ENCODE measurements around the gene AEN. TPM values are rescaled to one million over a fixed set of nuclear protein-coding genes. Genes with fewer than 3 reads are reported as not detected.

Gene AEN
- total and polyA plus RNA-seq, 2 donors (not counting 3 experiments of a cell fraction or from before 2014, with no cell fraction given): 34.2 to 35.6 TPM

DNA sequence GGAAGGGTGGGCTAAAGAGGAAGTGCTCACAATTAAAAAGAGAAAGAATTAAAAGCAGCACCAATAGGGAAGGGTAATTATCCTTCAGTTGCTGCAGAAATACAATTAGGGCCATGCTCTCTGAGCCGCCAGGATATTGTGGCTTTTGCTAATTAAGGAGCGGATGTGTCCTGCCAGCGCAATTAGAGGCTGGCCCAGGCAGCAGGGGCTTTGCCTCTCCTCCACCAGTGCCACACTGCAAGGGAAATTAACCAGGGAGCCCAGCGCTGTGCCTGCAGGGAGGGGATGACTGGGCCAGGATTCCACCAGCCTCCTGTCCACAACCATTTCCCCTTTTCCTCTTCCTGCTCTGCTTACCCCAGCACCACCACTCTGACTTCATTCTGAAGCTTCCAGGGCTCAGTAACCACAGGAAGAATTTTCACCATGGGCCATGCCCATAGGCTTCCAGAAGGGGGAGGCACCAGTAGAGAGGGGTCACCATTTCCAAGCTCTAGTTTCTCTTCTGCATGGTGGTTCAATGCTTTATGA lies 10.4 kb upstream of the AEN start:
- FAIRE-seq (no peak), DNase-seq (ENCODE audit: low read depth, low spot score) (no peak)
- no peaks in the 10 kb centered on the region for H3K36me3 ChIP-seq (ENCODE audit: control insufficient read depth in 2 of 2, extremely low read depth in 1 of 2, insufficient read depth in 2 of 2, low read length in 2 of 2)
- TF ChIP-seq, protein P1, sequence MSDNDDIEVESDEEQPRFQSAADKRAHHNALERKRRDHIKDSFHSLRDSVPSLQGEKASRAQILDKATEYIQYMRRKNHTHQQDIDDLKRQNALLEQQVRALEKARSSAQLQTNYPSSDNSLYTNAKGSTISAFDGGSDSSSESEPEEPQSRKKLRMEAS (IDR thresholded peaks at IDR 0.05; ENCODE audit: insufficient read depth, insufficient read length): no peak
- no peaks in the 10 kb centered on the region for H4K20me1 ChIP-seq (replicated peaks; ENCODE audit: control insufficient read depth, extremely low read depth, insufficient read depth, low read length)
- H3K27me3 ChIP-seq (ENCODE audit: control insufficient read depth in 2 of 2, insufficient read depth in 2 of 2, low read length in 2 of 2): peaks cover 27 to 33% of the 10 kb centered on the region in 2 experiments
- H3K9me3 ChIP-seq (replicated peaks; ENCODE audit: control insufficient read depth, insufficient read depth, low read length): no peaks in the 10 kb centered on the region
- dilution Hi-C loops (cut with MboI; ENCODE audit: extremely low pct_ligation_motif_present, low sequenced_read_pairs) (no loop called here), intact Hi-C loops (cut with micrococcal nuclease) (no loop called here)
- no peak overlapping the region for H2AFZ ChIP-seq (ENCODE audit: low read depth, low read length)
- no peak overlapping the region for H3K4me3 ChIP-seq (replicated peaks in 1 of 3; ENCODE audit: insufficient read depth in 1 of 3, low read depth in 1 of 3, low read length in 3 of 3)
- POLR2A ChIA-PET: no interaction called here
- H3K9me1 ChIP-seq (replicated peaks; ENCODE audit: control insufficient read depth, extremely low read depth, insufficient read depth, low read length): no peaks in the 10 kb centered on the region
- no peak overlapping the region for H3K27ac ChIP-seq (ENCODE audit: insufficient read depth, low read depth, low read length)
- CTCF ChIA-PET: interaction anchor here (1.1 to 2.0 kb wide), 3 partner anchors 10 to 134 kb away, joined by 3 to 6 read pairs (median 4); partner anchors contain the start of gene AEN
- H3K4me1 ChIP-seq (ENCODE audit: control insufficient read depth, extremely low read depth, insufficient read depth, low read length): peaks cover 4% of the 10 kb centered on the region
- H3K4me2 ChIP-seq (ENCODE audit: insufficient read depth, low read length): no peak overlapping the region
- no peak overlapping the region for H3K9ac ChIP-seq (replicated peaks; ENCODE audit: extremely low read depth, insufficient read depth, low read length)
- no TSS peak for BruUV-seq (replicated peaks)
- H3K79me2 ChIP-seq (ENCODE audit: control insufficient read depth, insufficient read depth, low read length): no peaks in the 10 kb centered on the region

DNA sequence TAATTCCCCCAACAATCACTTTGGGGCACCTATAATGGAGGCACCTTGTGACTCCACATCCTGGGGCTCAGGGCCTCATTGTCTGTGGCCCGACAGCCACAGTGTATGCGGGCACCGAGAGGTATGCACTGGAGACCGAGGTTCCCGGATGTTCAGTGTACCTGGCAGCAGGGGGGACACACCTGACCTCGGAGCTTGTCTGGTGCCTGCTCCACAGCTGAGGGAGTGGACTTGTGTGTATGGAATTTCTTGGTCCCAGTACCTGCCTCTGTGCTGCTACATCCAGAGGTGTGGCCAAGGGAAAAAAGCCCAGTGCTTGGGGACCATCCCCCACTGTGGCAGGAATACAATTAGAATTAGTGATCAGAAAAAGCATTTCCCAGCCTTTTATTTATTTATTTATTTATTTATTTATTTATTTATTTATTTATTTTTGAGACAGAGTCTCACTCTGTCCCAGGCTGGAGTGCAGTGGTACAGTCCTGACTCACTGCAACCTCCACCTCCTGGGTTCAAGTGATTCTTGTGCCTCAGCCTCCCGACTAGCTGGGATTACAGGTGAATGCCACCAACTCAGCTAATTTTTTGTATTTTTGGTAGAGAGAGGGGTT lies 8.8 kb upstream of the AEN start:
- H3K79me2 ChIP-seq (ENCODE audit: control insufficient read depth, insufficient read depth, low read length): no peaks in the 10 kb centered on the region
- H2AFZ ChIP-seq (ENCODE audit: low read depth, low read length): no peak overlapping the region
- H4K20me1 ChIP-seq (replicated peaks; ENCODE audit: control insufficient read depth, extremely low read depth, insufficient read depth, low read length): no peaks in the 10 kb centered on the region
- DNase-seq (ENCODE audit: low read depth, low spot score) (no peak), FAIRE-seq (no peak)
- H3K9ac ChIP-seq (replicated peaks; ENCODE audit: extremely low read depth, insufficient read depth, low read length): no peak overlapping the region
- H3K27ac ChIP-seq (ENCODE audit: insufficient read depth, low read depth, low read length): no peak overlapping the region
- no peaks in the 10 kb centered on the region for H3K9me1 ChIP-seq (replicated peaks; ENCODE audit: control insufficient read depth, extremely low read depth, insufficient read depth, low read length)
- dilution Hi-C loops (cut with MboI; ENCODE audit: extremely low pct_ligation_motif_present, low sequenced_read_pairs): no loop called here
- H3K4me3 ChIP-seq (replicated peaks in 1 of 3; ENCODE audit: insufficient read depth in 1 of 3, low read depth in 1 of 3, low read length in 3 of 3): no peak overlapping the region
- H3K36me3 ChIP-seq (ENCODE audit: control insufficient read depth in 2 of 2, extremely low read depth in 1 of 2, insufficient read depth in 2 of 2, low read length in 2 of 2): no peaks in the 10 kb centered on the region
- H3K4me2 ChIP-seq (ENCODE audit: insufficient read depth, low read length): no peak overlapping the region
- no peaks in the 10 kb centered on the region for H3K9me3 ChIP-seq (replicated peaks; ENCODE audit: control insufficient read depth, insufficient read depth, low read length)
- intact Hi-C loops (cut with micrococcal nuclease): no loop called here
- CTCF ChIA-PET: no interaction called here
- peaks cover 4% of the 10 kb centered on the region for H3K4me1 ChIP-seq (ENCODE audit: control insufficient read depth, extremely low read depth, insufficient read depth, low read length)
- POLR2A ChIA-PET: no interaction called here
- TF ChIP-seq POLR2AphosphoS5 (IDR thresholded peaks at IDR 0.05; ENCODE audit: insufficient read depth, low read depth, low read length) (no peak), JUN (IDR thresholded peaks at IDR 0.05; ENCODE audit: borderline replicate concordance, insufficient read depth, insufficient read length, low read depth) (no peak), MYC (IDR thresholded peaks at IDR 0.05; ENCODE audit: low read depth, low read length) (no peak), EZH2 (IDR thresholded peaks at IDR 0.05; ENCODE audit: borderline replicate concordance, low read depth, low read length, severe bottlenecking) (no peak), POLR2A (IDR thresholded peaks at IDR 0.05; ENCODE audit: low read depth, low read length) (no peak), GATA2 (IDR thresholded peaks at IDR 0.05; ENCODE audit: insufficient read depth, insufficient read length, low read depth, low read length) (no peak), FOS (IDR thresholded peaks at IDR 0.05; ENCODE audit: borderline replicate concordance, insufficient read depth, low read length) (no peak)
- TF ChIP-seq, protein P2, sequence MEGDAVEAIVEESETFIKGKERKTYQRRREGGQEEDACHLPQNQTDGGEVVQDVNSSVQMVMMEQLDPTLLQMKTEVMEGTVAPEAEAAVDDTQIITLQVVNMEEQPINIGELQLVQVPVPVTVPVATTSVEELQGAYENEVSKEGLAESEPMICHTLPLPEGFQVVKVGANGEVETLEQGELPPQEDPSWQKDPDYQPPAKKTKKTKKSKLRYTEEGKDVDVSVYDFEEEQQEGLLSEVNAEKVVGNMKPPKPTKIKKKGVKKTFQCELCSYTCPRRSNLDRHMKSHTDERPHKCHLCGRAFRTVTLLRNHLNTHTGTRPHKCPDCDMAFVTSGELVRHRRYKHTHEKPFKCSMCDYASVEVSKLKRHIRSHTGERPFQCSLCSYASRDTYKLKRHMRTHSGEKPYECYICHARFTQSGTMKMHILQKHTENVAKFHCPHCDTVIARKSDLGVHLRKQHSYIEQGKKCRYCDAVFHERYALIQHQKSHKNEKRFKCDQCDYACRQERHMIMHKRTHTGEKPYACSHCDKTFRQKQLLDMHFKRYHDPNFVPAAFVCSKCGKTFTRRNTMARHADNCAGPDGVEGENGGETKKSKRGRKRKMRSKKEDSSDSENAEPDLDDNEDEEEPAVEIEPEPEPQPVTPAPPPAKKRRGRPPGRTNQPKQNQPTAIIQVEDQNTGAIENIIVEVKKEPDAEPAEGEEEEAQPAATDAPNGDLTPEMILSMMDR (IDR thresholded peaks at IDR 0.05; ENCODE audit: extremely low read depth in 1 of 2, insufficient read depth in 1 of 2, low read depth in 1 of 2, low read length in 2 of 2): no peak
- TF ChIP-seq, protein P1 (IDR thresholded peaks at IDR 0.05; ENCODE audit: insufficient read depth, insufficient read length): no peak
- H3K27me3 ChIP-seq (ENCODE audit: control insufficient read depth in 2 of 2, insufficient read depth in 2 of 2, low read length in 2 of 2): peaks cover 13 to 18% of the 10 kb centered on the region in 2 experiments
- BruUV-seq (replicated peaks): no TSS peak
